GM13976 (cell line): ENCODE measurements around the gene SIAE.

Experiments used
- DNase-seq: peaks from one replicate; pipeline ENCODE4 v3.0.0; 2012; ENCODE audit warnings: low spot score
- CTCF ChIP-seq: IDR thresholded peaks from 2 replicates; pipeline ENCODE4 v1.5.1; 2012; ENCODE audit warnings: borderline replicate concordance, mild to moderate bottlenecking; ENCODE audit not compliant: insufficient read depth; ENCODE audit errors: extremely low read depth, missing control alignments, control extremely low read depth
- in situ Hi-C: fragments of 300-500 bp; cut with MboI; formaldehyde crosslinking; loops from one replicate; pipeline ENCODE4 v1.12.0; 2022; ENCODE audit warnings: low sequenced_read_pairs, mixed read lengths, inconsistent platforms; ENCODE audit not compliant: unreplicated experiment

The SIAE gene

GRCh38 chr11:124644426-124645280 is 28.9 kb downstream of the SIAE start:
- DNase-seq, result peak; percentile 48
- in situ Hi-C loops, result loop anchor here (10.0 kb wide), 1 partner anchor 210 kb away; no protein-coding TSS in a partner anchor
- TF ChIP-seq CTCF, result peak; percentile 70

- no peak for DNase-seq
- no peak for TF ChIP-seq CTCF
- in situ Hi-C loops, result loop anchor here (10.0 kb wide), 1 partner anchor 211 kb away; no protein-coding TSS in a partner anchor
These were observed 29.7 kb downstream of the SIAE start for GRCh38 chr11:124643605-124644425.

- no peak for TF ChIP-seq CTCF
- no peak for DNase-seq
- in situ Hi-C loops, result loop anchor here (10.0 kb wide), 1 partner anchor 212 kb away; no protein-coding TSS in a partner anchor
These were observed 30.4 kb downstream of the SIAE start for GRCh38 chr11:124643042-124643604.

- in situ Hi-C loops, result loop anchor here (10.0 kb wide), 1 partner anchor 212 kb away; no protein-coding TSS in a partner anchor
- TF ChIP-seq CTCF, result no peak
These were observed 30.9 kb downstream of the SIAE start for GRCh38 chr11:124642628-124643027.

GRCh38 chr11:124640666-124641065 is 32.9 kb downstream of the SIAE start:
- in situ Hi-C loops, result loop anchor here (10.0 kb wide), 1 partner anchor 214 kb away; no protein-coding TSS in a partner anchor
- no peak for DNase-seq
- TF ChIP-seq CTCF, result no peak

More at GRCh38 chr11:124642628-124643027, 30.9 kb downstream of the SIAE start:
- no peak for DNase-seq

- DNase-seq, result no peak
- in situ Hi-C loops, result no loop called here
- TF ChIP-seq CTCF, result no peak
These were observed 34.4 kb downstream of the SIAE start for GRCh38 chr11:124639186-124639585.
